ENCODE data around the gene DHRS2. TPM values are rescaled to one million over a fixed set of nuclear protein-coding genes. Genes with fewer than 3 reads are reported as not detected.
"Not testable (repeated sequence)": the region's sequence is repeated elsewhere in the genome, so short reads cannot be mapped to it uniquely, and the experiment has no call there.

Gene DHRS2
- total and polyA plus RNA-seq, 4 donors, result 0.88 to 2.0 (median 1.2) TPM

DNA sequence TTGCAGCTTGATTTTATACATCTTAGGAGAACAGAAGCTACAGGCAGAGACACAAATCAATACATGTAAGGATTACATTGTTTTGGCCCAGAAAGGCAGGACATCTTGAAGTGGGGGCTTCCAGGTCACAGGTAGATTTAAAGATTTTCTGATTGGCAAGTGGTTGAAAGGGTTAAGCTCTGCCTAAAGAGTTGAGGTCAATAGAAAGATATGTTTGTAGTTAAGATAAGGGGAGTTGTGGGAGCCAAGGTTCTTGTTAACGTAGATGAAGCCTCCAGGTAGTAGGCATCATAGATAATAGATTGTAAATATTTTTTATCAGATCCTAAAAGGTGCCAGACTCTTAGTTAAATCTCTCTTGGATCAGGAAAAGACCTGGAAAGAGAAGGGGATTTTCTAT is 5.5 kb upstream of the DHRS2 start:
- Histone ChIP-seq H3K4me3 (ENCODE audit: low read depth, low read length) (no peak overlapping the region), H3K4me1 (ENCODE audit: control insufficient read depth, insufficient read depth, low read length) (peaks cover 18% of the 10 kb centered on the region), H3K27ac (ENCODE audit: low read depth, low read length) (no peak overlapping the region), H3K9me3 (ENCODE audit: control insufficient read depth, insufficient read depth, low read length) (peaks cover 2% of the 10 kb centered on the region), H3K36me3 (ENCODE audit: control insufficient read depth, insufficient read depth, low read length) (no peaks in the 10 kb centered on the region), H3K27me3 (ENCODE audit: control insufficient read depth, insufficient read depth, low read length) (no peaks in the 10 kb centered on the region)
- WGBS (ENCODE audit: insufficient coverage), result no CpG with 5 or more reads among the region's 1 CpG
- no peak for DNase-seq (ENCODE audit: low read depth in 4 of 6, low spot score in 6 of 6)

- peaks cover 18% of the 10 kb centered on the region for H3K4me1 ChIP-seq (ENCODE audit: control insufficient read depth, insufficient read depth, low read length)
- no peak overlapping the region for H3K4me3 ChIP-seq (ENCODE audit: low read depth, low read length)
- H3K27me3 ChIP-seq (ENCODE audit: control insufficient read depth, insufficient read depth, low read length), result no peaks in the 10 kb centered on the region
- no peaks in the 10 kb centered on the region for H3K36me3 ChIP-seq (ENCODE audit: control insufficient read depth, insufficient read depth, low read length)
- peaks cover 2% of the 10 kb centered on the region for H3K9me3 ChIP-seq (ENCODE audit: control insufficient read depth, insufficient read depth, low read length)
- H3K27ac ChIP-seq (ENCODE audit: low read depth, low read length), result no peak overlapping the region
- DNase-seq (ENCODE audit: low read depth in 4 of 6, low spot score in 6 of 6), result no peak
These were observed 4.9 kb upstream of the DHRS2 start for GRCh38 chr14:23631234-23631633.

DNA sequence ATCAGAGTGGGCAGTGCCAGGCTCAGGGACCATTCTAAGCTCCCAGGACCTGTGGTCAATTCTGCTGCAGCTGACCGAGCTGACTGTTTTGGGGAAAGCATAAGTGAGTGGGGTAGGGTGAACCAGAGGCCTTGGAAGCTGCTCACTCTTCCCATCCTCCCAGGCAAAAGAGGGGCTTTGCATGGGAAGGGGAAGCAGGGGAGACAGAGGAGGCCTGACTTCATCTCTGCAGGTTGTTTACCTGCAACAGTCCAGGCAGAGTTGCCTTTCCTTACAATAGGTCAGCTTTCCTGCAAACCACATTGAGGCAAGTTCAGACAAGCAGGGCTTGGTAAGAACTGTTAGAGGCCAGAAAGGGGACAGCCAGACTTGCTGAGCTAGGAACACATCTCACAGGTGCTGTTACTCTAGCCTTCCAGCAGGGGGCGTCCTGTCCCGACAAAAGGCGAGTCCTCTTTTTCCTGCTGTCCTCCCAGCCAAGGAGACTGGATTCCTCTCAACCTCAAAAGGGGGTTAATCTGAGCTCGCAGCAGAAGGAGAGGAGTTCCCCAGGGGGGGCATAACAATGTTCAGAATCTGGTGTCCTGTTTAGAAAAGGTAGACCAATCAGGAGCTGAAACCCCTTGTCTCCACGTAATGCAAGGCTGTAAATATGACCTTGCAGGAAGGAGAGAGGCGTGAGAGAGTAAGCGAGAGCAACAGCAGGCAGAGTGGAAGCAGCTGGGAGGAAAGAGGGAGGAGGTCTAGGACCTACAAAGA is 4.3 kb upstream of the DHRS2 start:
- Histone ChIP-seq H3K27me3 (ENCODE audit: control insufficient read depth, insufficient read depth, low read length) (no peaks in the 10 kb centered on the region), H3K27ac (ENCODE audit: low read depth, low read length) (no peak overlapping the region), H3K4me1 (ENCODE audit: control insufficient read depth, insufficient read depth, low read length) (peaks cover 18% of the 10 kb centered on the region), H3K36me3 (ENCODE audit: control insufficient read depth, insufficient read depth, low read length) (no peaks in the 10 kb centered on the region), H3K4me3 (ENCODE audit: low read depth, low read length) (no peak overlapping the region), H3K9me3 (ENCODE audit: control insufficient read depth, insufficient read depth, low read length) (no peaks in the 10 kb centered on the region)
- 7% methylated on average over 3 of the region's 8 CpGs for WGBS (ENCODE audit: insufficient coverage)
- peak; percentile 81 to 97 (median 86) for DNase-seq (ENCODE audit: low read depth in 4 of 6, low spot score in 6 of 6)

DNA sequence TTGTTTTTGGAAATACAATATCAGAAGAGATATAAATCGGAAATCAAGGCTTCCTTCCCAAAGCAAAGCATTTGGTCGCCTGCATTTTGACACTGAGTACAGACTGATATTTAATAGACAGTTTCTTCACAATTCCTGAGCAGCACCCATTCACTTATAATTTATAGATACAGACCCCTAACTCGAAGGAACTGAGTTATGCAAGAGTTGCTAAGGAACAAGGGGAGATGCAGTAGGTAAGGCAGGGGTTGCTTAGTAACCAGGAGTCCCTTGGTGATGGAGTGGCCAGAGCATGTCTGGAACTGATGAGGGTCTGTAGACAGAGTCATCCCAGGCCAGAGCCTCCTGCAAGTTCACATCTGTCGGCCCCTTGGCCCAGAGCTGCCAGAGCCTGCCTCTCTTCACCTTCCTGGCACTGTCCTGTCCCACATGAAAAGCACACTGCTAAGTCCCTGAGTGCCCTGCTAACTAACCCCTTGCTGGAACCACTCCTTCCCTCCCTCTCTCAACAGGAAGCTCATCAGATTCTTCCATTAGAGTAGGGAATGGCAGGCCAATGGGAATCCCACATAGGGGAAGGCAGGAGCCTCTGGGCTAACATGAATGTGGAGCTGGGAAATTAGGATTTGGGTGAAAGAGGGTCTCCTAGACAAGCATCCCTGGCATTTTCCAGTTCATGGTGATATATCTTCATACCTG is 3.6 kb upstream of the DHRS2 start:
- Histone ChIP-seq H3K36me3 (ENCODE audit: control insufficient read depth, insufficient read depth, low read length) (no peaks in the 10 kb centered on the region), H3K4me1 (ENCODE audit: control insufficient read depth, insufficient read depth, low read length) (peaks cover 18% of the 10 kb centered on the region), H3K9me3 (ENCODE audit: control insufficient read depth, insufficient read depth, low read length) (no peaks in the 10 kb centered on the region), H3K4me3 (ENCODE audit: low read depth, low read length) (no peak overlapping the region), H3K27me3 (ENCODE audit: control insufficient read depth, insufficient read depth, low read length) (no peaks in the 10 kb centered on the region), H3K27ac (ENCODE audit: low read depth, low read length) (no peak overlapping the region)
- 40% methylated on average over 1 of the region's 4 CpGs for WGBS (ENCODE audit: insufficient coverage)
- DNase-seq (ENCODE audit: low read depth in 4 of 6, low spot score in 6 of 6), result peak in 3 of 6 donors; percentile 15 to 73 (median 29)

DNA sequence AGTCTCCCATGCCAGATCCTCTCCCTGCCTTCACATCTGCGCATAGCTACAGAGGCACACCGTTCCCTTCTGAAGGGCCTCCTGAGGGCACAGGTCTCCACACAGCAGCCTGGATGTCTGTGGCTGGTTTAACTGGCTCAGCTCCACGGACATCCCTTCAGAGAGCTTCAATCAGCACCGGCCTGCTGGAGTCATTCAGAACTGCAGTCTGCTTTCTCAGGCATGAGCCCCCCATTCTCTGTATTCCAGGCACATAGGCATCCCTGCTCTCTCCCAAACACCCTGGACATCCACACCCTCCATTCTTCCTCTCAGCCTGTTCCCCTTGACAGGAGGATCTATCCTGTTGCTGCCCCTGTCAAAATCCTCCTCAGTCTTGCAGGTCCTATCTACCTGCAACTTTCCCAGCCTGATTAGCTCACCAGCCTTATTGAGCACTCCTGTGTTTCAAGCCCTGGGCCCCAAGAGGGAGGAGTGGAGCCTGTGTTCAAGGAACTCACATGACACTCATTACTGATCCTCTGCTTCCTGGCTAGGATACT is 2.9 kb upstream of the DHRS2 start:
- peaks cover 18% of the 10 kb centered on the region for H3K4me1 ChIP-seq (ENCODE audit: control insufficient read depth, insufficient read depth, low read length)
- H3K4me3 ChIP-seq (ENCODE audit: low read depth, low read length), result no peak overlapping the region
- no peaks in the 10 kb centered on the region for H3K36me3 ChIP-seq (ENCODE audit: control insufficient read depth, insufficient read depth, low read length)
- peak in 2 of 6 donors; percentile 30 to 50 for DNase-seq (ENCODE audit: low read depth in 4 of 6, low spot score in 6 of 6)
- no peaks in the 10 kb centered on the region for H3K27me3 ChIP-seq (ENCODE audit: control insufficient read depth, insufficient read depth, low read length)
- no peaks in the 10 kb centered on the region for H3K9me3 ChIP-seq (ENCODE audit: control insufficient read depth, insufficient read depth, low read length)
- H3K27ac ChIP-seq (ENCODE audit: low read depth, low read length), result no peak overlapping the region
- 53% methylated on average over 4 of the region's 4 CpGs for WGBS (ENCODE audit: insufficient coverage)

DNA sequence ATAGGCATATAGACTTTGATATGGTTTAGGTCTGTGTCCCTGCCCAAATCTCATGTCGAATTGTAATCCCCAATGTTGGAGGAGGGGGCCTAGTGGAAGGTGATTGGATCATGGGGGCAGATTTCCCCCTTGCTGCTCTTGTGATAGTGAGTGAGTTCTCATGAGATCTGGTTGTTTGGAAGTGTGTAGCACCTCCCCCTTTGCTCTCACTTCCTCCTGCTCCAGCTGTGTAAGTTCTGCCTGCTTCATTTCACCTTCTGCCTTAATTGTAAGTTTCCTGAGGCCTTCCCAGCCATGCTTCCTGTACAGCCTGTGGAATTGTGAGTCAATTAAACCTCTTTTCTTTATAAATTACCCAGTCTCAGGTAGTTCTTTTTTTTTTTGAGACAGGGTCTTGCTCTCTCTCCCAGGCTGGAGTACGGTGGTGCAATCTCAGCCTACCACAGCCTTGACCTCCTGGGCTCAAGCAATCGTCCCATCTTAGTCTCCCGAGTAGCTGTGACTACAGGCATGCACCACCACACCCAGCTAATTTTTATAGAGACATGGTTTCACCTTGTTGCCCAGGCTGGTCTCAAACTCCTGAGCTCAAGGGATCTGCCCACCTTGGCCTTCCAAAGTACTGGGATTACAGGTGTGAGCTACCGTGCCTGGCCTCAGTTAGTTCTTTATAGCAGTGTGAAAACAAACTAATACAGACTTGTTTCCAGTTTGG is 1.3 kb upstream of the DHRS2 start:
- H3K4me1 ChIP-seq (ENCODE audit: control insufficient read depth, insufficient read depth, low read length), result peaks cover 26% of the 10 kb centered on the region
- H3K36me3 ChIP-seq (ENCODE audit: control insufficient read depth, insufficient read depth, low read length); H3K9me3 ChIP-seq (ENCODE audit: control insufficient read depth, insufficient read depth, low read length); DNase-seq (ENCODE audit: low read depth in 4 of 6, low spot score in 6 of 6); H3K4me3 ChIP-seq (ENCODE audit: low read depth, low read length); H3K27ac ChIP-seq (ENCODE audit: low read depth, low read length); H3K27me3 ChIP-seq (ENCODE audit: control insufficient read depth, insufficient read depth, low read length): not testable (repeated sequence)
- WGBS (ENCODE audit: insufficient coverage), result 100% methylated on average over 2 of the region's 5 CpGs

DNA sequence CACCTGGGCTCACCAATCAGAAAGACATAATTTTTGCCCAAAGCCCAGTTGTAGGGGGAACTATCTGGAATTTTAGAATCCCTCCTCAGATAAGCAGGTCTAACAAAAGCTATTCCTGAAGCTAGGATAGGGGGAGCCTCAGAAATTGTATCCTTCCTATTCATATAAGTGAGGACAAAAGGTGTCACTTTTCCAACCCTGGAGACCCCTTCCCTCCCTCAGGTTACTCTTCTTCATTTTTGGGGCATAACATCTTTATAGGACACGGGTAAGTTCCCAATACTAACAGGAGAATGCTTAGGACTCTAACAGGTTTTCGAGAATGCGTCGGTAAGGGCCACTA is 1.1 kb downstream of the DHRS2 start:
- H3K36me3 ChIP-seq (ENCODE audit: control insufficient read depth, insufficient read depth, low read length); H3K27me3 ChIP-seq (ENCODE audit: control insufficient read depth, insufficient read depth, low read length); H3K27ac ChIP-seq (ENCODE audit: low read depth, low read length); H3K4me3 ChIP-seq (ENCODE audit: low read depth, low read length); DNase-seq (ENCODE audit: low read depth in 4 of 6, low spot score in 6 of 6); H3K9me3 ChIP-seq (ENCODE audit: control insufficient read depth, insufficient read depth, low read length): not testable (repeated sequence)
- 88% methylated on average over 4 of the region's 4 CpGs for WGBS (ENCODE audit: insufficient coverage)
- peaks cover 25% of the 10 kb centered on the region for H3K4me1 ChIP-seq (ENCODE audit: control insufficient read depth, insufficient read depth, low read length)

DNA sequence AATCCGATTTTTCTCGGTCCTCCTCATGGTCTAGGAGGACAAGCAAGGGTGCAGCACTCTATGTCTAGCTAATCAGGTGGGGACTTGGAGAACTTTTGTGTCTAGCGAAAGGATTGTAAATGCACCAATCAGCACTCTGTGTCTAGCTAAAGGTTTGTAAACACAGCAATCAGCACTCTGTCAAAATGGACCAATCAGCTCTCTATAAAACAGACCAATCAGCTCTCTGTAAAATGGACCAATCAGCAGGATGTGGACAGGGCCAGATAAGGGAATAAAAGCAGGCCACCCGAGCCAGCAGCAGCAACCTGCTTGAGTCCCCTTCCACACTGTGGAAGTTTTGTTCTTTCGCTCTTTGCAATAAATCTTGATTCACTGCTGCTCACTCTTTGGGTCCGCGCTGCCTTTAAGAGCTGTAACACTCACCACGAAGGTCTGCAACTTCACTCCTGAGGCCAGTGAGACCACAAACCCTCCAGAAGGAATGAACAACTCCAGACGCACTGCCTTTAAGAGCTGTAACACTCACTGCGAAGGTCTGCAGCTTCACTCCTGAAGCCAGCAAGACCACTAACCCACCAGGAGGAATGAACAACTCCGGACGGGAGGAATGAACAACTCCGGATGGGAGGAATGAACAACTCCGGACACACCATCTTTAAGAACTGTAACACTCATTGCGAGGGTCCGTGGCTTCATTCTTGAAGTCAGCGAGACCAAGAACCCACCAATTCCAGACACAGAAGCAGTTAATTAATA is 1.7 kb downstream of the DHRS2 start:
- not testable (repeated sequence) for H3K4me3 ChIP-seq (ENCODE audit: low read depth, low read length); H3K9me3 ChIP-seq (ENCODE audit: control insufficient read depth, insufficient read depth, low read length); H3K27me3 ChIP-seq (ENCODE audit: control insufficient read depth, insufficient read depth, low read length); H3K36me3 ChIP-seq (ENCODE audit: control insufficient read depth, insufficient read depth, low read length); H3K27ac ChIP-seq (ENCODE audit: low read depth, low read length); DNase-seq (ENCODE audit: low read depth in 4 of 6, low spot score in 6 of 6)
- 88% methylated on average over 8 of the region's 17 CpGs for WGBS (ENCODE audit: insufficient coverage)
- peaks cover 21% of the 10 kb centered on the region for H3K4me1 ChIP-seq (ENCODE audit: control insufficient read depth, insufficient read depth, low read length)

- H3K27ac ChIP-seq (ENCODE audit: low read depth, low read length), result no peak overlapping the region
These were observed 2.4 kb downstream of the DHRS2 start for GRCh38 chr14:23638414-23639047.

More at GRCh38 chr14:23638414-23639047, 2.4 kb downstream of the DHRS2 start:
- H3K4me1 ChIP-seq (ENCODE audit: control insufficient read depth, insufficient read depth, low read length), result peaks cover 15% of the 10 kb centered on the region
- peak in 1 of 6 donors; percentile 25 for DNase-seq (ENCODE audit: low read depth in 4 of 6, low spot score in 6 of 6)
- no peaks in the 10 kb centered on the region for H3K27me3 ChIP-seq (ENCODE audit: control insufficient read depth, insufficient read depth, low read length)
- 89% methylated on average over 7 of the region's 8 CpGs for WGBS (ENCODE audit: insufficient coverage)
- no peak overlapping the region for H3K4me3 ChIP-seq (ENCODE audit: low read depth, low read length)
- no peaks in the 10 kb centered on the region for H3K36me3 ChIP-seq (ENCODE audit: control insufficient read depth, insufficient read depth, low read length)
- H3K9me3 ChIP-seq (ENCODE audit: control insufficient read depth, insufficient read depth, low read length), result no peaks in the 10 kb centered on the region
